Measurements from ENCODE around the gene ARMC6.

- no peak for TF ChIP-seq CTCF (conservative IDR thresholded peaks at IDR 0.05; ENCODE audit: low read depth in 2 of 2)
- TF ChIP-seq POLR2AphosphoS5 (IDR thresholded peaks at IDR 0.05; ENCODE audit: low read depth), result no peak
- no peak for TF ChIP-seq ZNF114 (CRISPR knock-in tag; IDR thresholded peaks at IDR 0.05)
- TF ChIP-seq EZH2phosphoT487 (IDR thresholded peaks at IDR 0.05; ENCODE audit: unreplicated experiment), result no peak
- no peak for TF ChIP-seq EZH2 (IDR thresholded peaks at IDR 0.05; ENCODE audit: low read depth, unreplicated experiment)
- TF ChIP-seq CREB1 (CRISPR knock-in tag; IDR thresholded peaks at IDR 0.05; ENCODE audit: low read depth), result no peak
- TF ChIP-seq ETS1 (IDR thresholded peaks at IDR 0.05), result no peak
Observed at GRCh38 chr19:18999016-18999758, 34.2 kb upstream of the ARMC6 start.
